GM18508 (cell line): ENCODE data around the gene ERAS.

Experiments used
- ATAC-seq: cut with Tn5 transposase; IDR thresholded peaks from one replicate; pipeline ENCODE4 v1.9.1; 2021; ENCODE audit warnings: moderate number of reproducible peaks; ENCODE audit not compliant: insufficient read depth, unreplicated experiment

The ERAS gene

GRCh38 chrX:48826135-48826875, at the start of gene ERAS:
ERAS (plus strand) TSS chrX:48826513; CDS start chrX:48829124, 2,611 bp downstream.
- ATAC-seq = no peak

- no peak for ATAC-seq
These were observed 49.4 kb upstream of the ERAS start for GRCh38 chrX:48776818-48777439.

- no peak for ATAC-seq
These were observed 46.9 kb upstream of the ERAS start for GRCh38 chrX:48779399-48779798.

- no peak for ATAC-seq
These were observed 44.6 kb upstream of the ERAS start for GRCh38 chrX:48781705-48782104.

GRCh38 chrX:48782216-48782615, 44.1 kb upstream of the ERAS start:
- no peak for ATAC-seq

- ATAC-seq = no peak
These were observed 43.5 kb upstream of the ERAS start for GRCh38 chrX:48782795-48783194.

GRCh38 chrX:48784726-48785125, 41.6 kb upstream of the ERAS start:
- no peak for ATAC-seq

GRCh38 chrX:48785186-48785539, 41.1 kb upstream of the ERAS start:
- ATAC-seq = no peak

- no peak for ATAC-seq
These were observed 40.6 kb upstream of the ERAS start for GRCh38 chrX:48785540-48786214.

- no peak for ATAC-seq
These were observed 39.9 kb upstream of the ERAS start, which contains the start of gene GATA1 for GRCh38 chrX:48786341-48786800. GATA1 (plus strand) TSS chrX:48786590; CDS start chrX:48791110, 4,520 bp downstream.

- ATAC-seq = no peak
These were observed 39.3 kb upstream of the ERAS start for GRCh38 chrX:48786825-48787504.

GRCh38 chrX:48787505-48788443, 38.5 kb upstream of the ERAS start:
- no peak for ATAC-seq

- ATAC-seq = no peak
These were observed 36.7 kb upstream of the ERAS start for GRCh38 chrX:48789366-48790220.

- no peak for ATAC-seq
These were observed 35.8 kb upstream of the ERAS start for GRCh38 chrX:48790477-48790876.

GRCh38 chrX:48791063-48791820, 35.1 kb upstream of the ERAS start:
- no peak for ATAC-seq

- no peak for ATAC-seq
These were observed 34.1 kb upstream of the ERAS start for GRCh38 chrX:48792219-48792618.

GRCh38 chrX:48793935-48794334, 32.4 kb upstream of the ERAS start:
- ATAC-seq = no peak

- no peak for ATAC-seq
These were observed 31.9 kb upstream of the ERAS start for GRCh38 chrX:48794340-48794910.
